Activated CD4-positive, alpha-beta T cell treated with anti-CD3 and anti-CD28 coated beads, Interleukin-2, Interleukin-6, amounts not matched to agents 100 ng/mL and 50 ng/mL, durations not matched to agents 16 hours and 8 hours (primary cell): ENCODE measurements around the gene CPED1.
"Not testable (repeated sequence)": the region's sequence is repeated elsewhere in the genome, so short reads cannot be mapped to it uniquely, and the experiment has no call there.

Experiments used
- DNase-seq: peaks from one replicate; pipeline ENCODE4 v3.0.0-alpha.2; 2020

CPED1 gene

DNA sequence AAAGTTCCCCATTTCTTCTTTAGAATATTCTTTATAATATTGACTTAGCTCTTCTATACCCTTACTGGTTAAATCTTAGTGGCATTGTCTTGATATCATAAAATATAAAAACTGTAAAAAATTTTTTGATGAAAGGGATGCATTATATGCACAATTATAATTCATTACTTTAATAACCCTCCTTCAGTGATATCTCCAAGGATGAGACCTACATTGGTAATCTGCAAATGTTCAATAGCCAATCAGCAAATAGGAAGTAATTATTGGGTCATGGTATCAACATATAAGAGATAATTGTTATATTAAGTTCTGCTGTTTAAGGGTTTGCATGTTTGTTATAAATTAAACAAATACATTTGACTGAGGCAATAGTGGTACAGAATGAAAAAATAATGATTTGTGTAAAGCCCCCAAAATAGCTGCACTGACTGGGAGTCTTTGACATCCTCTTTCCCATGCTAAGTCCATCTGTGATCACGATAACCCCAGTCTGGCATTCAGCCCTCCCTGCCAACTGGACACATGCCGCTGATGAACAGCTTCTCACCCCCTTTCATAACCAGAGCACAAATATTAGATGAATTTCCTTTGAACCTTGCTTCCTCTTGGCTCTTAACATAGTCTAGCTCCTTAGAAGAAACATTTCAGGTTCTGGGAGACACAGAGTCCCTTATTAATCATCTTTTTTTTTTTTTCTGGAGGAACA lies 169.5 kb downstream of the CPED1 start:
- DNase-seq: no peak

DNA sequence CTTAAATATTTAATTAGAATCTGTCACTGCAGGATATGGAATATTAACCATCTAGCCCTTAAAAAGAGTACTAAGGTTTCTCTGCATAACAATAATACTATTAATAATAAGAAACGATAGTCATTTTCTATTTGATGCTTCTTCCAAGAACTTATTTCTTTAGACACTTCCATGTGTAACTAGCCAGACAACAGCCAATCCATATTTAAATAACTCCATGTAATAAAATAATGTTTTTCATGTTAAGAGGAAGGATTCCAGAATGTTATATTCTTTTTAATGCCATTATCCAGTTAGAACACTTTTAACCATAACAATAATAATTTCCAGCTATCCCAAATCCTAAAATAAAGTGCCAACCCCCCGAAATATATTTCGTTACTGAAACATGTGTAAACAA lies 170.2 kb downstream of the CPED1 start:
- no peak for DNase-seq

DNA sequence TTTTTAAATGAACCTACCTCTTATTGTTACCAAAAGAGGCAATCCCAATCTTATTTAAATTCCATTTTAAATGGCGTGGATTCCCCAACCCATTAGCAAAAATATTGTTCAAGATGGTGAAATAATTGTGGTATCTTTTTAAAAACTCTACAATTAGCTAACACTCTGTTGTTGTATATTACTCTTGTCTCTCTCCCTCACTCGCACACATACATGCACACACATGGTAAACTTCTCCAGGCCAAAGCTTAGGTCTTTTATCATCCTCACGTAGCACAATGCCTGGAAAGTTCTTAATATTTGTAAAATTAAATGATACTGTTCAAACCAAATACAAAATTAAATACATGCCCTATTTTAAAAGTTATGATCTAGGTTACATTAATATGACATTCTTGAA lies 171.0 kb downstream of the CPED1 start:
- DNase-seq: no peak

DNA sequence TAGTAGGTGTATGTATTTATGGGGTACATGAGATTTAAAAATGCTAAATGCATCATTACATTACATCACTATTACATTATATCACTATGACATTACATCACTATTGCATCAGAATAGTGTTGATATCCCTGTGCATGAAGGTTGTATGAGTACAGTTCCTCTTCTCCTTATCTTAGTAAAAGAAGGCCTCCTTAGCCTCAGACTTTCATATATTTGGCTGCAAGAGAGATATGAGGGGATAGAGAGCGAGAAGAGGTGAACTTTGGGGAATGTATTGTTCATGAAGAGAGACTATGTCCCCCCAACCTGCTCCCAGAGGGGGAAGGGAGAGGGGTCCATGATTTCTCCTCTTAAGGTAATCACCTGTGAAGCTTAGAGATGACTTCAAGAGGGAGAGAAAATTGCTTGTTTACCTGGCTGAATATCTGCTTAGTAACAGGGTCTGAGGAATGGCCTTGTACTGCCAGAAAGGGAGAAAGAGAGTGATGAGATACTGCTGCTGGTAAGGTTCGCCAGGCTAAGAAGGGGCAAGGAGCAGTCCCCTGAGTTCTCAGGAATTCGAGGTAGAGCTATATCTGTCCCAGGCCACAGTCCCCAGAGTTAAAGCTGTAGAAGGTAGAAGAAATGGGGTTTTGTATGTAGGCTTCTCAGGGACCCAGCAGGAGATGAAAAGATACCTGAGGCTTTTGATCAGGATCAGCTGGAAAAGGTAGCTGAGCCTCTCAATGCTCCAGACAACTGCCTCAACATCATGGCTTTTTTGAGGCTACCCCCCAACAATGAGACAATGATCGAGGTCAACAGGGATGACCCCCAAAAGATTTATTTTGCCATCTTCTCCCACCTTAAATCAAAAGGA lies 171.9 kb downstream of the CPED1 start:
- no peak for DNase-seq

DNA sequence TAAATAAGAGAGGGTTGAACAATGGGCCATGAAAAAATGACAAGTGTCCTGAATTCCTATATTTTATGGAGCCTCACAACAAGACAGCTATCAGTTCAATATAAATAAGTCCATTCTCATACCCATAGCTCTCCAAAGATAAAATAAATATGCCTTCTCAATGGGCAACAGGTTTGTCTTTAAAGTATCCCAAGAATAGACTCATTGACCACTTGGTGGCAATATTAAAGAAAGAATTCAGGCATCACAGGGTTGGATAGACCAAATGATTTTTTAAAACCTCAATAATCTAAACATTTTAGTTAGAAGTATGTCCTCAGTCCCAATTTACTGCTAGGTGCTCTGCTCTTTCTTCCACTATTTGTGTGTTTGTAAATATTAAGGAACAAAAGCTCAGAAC lies 175.2 kb downstream of the CPED1 start:
- DNase-seq: no peak

DNA sequence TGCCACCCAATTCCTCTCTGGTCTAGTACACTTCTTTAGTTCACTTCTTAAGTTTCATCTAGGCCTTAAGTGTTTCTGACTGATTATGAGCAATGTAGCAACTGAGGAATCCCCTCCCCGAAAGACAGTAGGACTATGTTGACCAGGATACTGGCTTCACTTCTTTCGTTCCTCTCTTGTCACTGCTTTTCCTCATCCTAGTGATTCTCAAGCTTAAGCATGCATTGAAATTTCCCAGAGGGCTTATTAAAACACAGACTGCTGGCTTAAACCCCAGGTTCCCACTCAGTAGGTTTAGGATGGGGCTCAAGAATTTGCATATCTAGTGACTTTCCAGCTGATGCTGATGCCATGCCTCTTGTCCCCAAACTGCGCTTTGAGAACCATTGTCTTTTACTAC lies 175.7 kb downstream of the CPED1 start:
- DNase-seq: no peak

DNA sequence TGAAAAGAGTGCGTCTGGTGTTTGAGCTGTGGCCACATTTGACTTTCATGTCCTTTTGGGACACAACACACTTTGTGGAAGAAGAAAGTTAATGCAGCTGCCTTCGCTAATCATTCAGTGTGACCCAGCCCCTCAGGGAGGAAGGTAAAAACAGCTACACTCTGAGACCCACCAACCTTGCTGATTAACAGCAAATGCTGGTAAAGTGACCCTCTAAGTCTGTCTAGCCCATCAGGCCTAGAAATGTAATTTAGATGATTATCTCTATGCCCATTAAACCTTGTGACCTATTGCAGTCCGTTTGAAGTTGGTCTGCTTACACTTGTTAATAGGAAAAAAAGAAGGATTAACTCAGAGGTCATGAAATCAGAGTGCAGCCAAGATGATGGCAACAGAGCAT lies 178.4 kb downstream of the CPED1 start:
- no peak for DNase-seq

DNA sequence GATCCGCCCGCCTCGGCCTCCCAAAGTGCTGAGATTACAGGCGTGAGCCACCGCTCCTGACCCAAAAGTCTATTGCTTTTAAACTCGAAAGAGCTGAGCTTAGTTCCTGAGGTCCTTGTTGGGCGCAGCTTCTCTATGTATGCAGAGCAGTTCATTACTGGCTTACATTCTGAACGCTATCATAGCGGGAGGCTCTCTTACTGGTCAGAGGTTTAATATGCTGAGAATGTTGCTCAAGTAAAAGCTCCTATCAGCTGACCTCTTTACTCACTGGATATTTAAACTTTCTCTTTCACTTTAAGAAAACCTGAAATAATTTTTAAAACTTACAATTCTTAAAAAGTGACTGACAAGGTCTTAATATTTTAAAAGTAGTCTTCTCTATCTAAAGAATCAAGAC lies 179.5 kb downstream of the CPED1 start:
- no peak for DNase-seq

DNA sequence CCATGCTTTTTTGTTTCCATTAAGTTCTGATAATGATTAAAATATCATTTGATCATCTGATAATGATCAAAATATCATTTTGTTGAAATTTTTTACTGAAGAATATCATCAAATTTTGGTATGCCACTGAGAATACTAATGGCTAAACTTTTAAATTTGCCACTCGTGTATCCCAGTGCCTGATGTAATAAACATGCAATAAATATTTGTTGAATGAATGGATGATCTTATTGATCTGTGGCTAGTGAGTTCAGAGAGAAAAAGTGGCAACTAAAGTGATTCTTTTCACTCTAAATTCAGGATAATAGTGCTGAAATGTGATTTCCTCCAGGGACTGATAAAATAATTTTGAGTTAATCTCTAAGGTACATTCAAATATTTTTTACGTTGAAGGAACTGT lies 181.0 kb downstream of the CPED1 start:
- no peak for DNase-seq

DNA sequence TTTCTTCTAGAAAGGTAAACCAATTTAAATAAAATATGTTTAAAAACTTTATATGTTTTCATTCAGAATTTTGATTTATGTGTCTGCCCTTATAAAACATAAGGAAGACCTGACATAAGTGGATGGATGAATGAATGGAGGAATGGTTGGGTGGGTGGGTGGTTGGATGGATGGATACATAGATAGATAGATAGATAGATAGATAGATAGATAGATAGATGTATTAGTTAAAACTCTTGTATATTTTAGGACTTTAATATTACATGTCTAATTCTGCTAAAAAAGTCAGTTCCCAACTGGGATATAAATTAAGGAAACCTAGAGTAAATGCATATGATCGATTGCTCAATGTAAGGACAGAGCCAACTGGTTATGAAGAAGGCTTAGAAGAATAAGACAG lies 184.0 kb downstream of the CPED1 start:
- DNase-seq: no peak

DNA sequence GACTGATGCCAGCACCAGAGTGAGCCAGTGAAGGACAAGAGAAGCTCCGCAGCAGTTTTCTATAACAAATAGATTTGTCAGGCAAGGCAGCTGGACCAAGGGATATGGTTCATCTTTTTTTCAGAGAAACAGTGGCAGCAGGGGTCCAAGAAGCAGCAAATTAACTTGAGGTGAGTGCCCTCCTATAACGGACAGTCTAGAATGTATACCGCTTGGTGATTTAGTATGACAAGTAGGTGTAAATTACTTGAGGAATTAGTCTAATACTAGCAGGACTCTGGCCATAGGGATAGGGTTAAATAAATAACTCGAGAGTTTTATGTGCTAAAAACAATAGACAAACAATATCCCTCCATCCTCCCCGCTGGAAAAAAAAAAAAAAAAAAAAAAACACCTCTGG lies 187.3 kb downstream of the CPED1 start:
- no peak for DNase-seq

DNA sequence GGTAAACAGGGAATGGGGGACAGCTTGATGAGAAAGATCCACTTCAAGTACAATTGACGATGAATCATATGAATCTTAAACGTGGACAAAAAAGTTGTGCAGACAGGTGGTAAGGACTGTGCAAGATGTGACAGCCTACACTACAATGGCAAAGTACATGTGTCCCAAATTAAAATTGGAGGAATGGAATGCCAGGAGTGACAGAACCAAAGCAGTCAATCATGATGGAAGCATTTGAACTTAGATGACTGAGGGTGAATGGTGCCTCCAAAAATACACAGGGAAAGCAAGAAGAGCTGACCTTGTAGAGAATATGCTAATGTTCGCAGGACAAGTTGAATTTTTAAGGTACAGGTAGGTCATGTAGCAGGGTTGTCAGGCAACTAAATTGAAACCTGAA lies 189.9 kb downstream of the CPED1 start:
- no peak for DNase-seq

DNA sequence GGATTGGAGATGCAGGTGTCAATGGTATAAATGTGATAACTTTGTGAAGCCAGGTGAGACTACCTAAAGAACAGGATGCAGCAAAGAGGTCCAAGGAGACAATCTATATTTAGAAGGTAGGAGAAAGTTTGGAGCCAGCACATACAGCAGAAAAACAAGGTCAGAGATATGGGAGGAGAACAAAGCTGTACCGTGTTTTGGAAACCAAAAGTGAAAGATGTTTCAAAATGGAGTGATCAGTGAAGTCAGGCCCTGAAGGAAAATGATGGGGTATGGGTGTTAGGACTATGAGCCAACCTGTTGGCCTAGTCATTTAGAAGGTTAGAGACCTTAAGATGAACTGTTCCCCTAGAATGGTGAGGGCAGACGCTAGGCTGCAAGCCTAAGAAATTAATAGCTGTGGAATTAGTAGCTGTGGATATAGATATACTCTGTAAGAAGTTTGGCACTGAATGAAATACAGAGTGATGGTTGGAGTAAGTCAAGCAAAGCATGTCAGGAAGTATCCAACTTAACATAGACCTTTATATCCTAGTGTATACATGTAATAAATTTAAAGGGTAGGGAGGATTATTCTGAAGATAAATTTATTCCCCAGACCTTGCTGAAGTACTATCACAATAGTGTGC lies 190.5 kb downstream of the CPED1 start:
- DNase-seq: no peak

DNA sequence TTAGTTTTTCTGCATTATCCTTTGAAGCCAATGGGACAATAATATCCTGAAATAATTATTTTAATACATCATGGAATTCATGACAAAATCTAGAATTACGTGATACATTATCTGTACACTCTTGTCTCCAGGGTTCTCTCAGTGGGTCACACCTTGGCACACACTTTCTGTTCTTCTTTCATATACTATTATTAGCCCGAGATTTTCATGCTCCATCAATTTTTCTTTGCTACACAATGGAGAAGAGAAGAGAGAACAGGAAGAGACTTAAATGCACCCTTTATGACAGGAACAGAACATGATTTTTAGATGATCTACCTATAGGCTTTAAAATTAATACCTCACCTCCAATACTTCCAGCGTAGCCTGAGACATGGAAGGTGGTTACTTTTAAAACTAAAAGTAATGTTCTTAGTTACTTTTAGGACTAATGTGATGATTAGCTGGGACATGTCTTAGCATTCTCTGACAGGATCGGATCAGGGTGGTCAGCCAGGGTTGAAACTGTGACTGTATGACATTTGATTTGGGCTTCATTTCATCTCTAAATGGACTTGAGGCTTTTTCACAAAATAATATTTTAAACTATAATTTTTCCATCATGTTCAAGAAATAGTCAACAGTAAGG lies 192.0 kb downstream of the CPED1 start:
- no peak for DNase-seq

DNA sequence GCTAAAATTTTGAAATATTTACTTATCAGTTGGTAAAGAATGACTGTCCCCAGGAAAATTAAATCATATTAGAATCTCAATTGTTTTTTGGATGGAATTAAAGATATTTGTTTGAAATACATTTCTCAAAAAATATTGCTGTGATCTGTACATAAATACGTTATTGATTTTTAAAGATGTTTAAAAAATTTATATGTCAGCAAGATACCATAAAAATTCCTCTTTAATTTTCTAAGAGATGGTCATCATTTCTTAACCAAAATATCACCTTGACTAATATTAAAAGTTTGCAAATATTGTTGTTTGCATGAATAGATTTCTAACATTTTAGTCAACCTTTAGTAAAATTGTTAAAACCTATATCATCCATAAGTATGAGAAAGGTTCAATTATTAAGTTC lies 192.8 kb downstream of the CPED1 start:
- DNase-seq: no peak

DNA sequence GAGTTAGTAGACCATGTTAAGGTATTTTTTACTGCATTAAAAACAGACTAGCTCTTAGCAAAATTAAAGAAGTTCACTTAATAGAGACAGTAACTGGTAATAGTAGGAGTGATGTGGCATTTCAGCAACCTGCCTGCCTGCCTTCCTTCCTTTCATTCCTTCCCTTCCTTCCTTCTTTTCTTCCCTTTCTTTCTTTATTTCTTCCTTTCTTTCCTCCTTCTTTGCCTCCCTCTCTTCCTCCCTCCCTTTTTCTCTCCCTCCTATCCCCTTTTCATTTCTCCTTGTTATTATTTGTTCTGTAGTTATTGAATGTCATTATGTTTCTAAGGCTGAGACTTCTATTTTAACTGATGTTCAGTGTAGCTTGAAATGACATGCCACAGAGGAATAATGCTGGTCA lies 193.8 kb downstream of the CPED1 start:
- DNase-seq: no peak

DNA sequence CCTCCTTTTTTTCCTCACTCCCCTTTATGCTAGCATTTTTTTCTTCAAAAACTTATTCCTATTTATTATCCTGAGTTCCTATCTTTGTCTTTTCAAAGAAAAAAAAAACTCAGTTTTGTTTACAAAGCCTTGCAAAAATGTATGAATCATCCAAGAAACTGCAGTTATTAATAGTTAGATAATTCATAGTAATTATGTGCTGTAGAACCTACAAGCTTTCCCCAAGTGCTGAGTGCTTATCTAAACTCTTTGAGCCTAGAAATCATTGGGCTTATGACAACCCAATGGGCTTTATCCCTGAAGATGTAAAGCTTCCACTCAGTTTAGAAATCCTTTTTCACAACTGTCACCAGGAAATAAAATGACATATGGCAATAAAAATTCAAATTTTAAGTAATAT lies 194.4 kb downstream of the CPED1 start:
- no peak for DNase-seq

DNA sequence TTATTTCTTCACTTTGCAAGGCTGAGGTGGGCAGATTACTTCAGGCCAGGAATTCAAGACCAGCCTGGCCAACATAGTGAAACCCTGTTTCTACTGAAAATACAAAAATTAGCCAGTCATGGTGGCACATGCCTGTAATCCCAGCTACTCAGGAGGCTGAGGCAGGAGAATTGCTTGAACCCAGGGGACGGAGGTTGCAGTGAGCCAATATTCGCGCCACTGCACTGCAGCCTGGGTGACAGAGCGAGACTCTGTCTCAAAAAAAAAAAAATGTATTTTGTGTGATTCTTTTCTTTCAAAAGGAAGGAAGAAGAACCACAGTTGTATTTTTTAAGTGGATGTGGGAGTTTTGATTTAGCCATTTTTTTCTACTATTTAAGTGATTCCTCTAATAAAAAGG lies 195.4 kb downstream of the CPED1 start:
- DNase-seq: not testable (repeated sequence)

DNA sequence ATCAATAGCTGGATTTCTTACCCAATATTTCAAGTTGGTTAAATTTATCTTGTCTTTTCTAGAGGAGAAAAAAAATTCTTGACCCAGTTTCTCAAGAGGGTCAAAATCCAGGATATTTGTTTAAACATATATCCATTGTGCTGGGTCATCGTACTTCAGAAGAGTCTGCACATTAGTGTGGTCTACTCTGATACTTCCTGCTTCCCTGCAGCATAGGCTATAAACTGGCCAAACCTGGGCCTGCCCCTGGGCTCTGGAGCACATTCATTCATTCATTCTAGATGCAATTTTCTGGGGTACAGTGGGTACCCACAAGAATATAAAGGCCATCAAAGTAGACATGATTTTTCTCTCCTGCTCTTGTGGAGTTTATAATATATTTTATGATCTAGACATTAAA lies 198.2 kb downstream of the CPED1 start:
- no peak for DNase-seq

DNA sequence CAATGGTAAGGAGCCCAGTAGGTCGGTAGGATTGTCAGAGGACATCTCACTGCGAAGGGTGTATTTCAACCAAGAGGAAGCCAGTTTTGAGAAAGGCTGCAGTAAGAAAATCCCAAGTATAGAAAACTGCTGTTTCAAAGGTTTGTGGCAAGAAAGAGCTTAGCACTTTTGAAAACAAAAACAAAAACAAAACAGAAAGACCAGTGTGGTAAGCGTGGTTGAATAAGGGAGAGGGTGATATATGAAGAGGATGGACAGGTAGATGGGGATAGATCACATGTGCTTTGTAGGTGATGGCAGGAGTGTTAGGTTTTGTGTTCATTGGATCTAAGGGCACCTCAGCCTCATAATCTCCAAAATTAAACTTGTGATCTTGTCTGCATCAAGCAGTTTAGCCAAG lies 198.7 kb downstream of the CPED1 start:
- no peak for DNase-seq

DNA sequence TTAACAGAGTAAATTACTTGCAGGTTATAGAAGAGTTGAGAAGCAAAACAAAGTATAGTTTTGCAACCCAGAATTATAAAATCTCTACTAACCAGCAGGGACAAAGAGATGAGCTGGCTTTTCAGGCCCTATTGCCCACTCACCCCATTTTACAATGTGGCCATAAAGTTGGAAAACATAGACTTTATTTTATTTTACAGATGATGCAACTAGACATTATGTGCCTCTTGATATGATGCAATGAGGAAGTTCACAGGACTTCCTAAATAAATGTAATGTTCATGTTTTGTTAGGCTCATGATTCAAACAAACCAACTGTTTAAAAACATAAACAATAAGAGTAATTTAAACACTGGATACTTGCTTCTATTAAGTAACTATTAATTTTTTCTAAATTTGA lies 199.2 kb downstream of the CPED1 start:
- DNase-seq: no peak

DNA sequence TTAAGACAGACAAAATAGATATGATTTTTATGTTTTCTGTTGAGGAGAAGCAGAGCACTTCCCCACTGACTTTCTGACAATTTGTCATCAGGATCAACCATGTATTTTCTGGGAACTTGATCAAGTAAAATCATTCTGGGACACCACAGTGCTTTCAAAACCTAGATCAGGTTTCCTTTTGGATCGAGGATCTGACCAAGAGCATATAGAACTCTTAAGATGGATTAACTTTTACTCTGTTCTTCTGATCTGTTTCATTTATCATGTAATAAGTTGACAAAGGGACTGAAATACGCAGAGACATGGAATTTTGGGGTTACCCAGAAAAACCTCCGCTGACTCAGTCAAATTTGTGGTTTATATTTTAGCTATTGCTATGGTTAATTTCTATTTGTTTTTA lies 204.3 kb downstream of the CPED1 start:
- DNase-seq: no peak

DNA sequence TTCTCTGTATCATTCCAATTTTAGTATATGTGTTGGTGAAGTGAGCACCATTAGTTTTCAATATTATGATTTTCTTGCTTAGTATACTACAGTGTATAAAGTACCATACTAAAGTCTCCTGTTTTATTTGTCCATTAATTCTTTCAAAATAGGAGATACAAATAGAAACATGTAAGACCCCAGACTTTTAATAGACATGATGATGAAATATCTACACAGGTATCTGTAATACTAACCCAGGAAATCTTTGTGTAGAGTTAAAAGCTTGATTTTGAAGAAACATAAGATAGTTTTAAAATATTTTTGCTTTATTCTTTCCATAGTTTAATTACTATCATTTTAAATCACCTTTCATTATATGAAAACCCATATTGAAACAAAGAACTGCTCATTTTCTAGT lies 206.5 kb downstream of the CPED1 start:
- no peak for DNase-seq

DNA sequence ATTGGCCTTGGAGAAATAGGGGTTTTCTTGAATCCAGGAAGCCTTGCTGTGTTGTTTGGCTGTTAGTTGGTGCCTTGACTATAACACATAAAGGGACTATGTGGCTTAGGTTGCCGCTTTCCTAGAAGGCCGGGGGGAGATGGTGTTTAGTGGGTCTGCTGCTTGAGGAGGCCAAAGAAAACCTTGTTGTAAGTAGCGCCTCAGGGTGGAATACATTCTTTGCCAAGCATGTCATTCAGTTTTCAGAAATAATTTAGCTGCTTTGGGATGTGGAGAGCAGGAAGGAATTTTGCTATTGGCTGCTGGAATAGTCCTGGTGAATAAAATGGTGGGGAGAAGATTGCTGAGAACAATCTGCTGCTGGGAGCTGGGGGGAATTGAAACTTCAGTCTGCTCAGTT lies 207.4 kb downstream of the CPED1 start:
- DNase-seq: no peak
